Lung (tissue), 12 donors: Measurements from ENCODE around the gene UBQLN4. TPM values are rescaled to one million over a fixed set of nuclear protein-coding genes. Genes with fewer than 3 reads are reported as not detected.

ENCODE experiments used
- ATAC-seq: fragments of 200-7000 bp; cut with Tn5 transposase; one replicate; pipeline ENCODE4 v1.9.1; 2020; ENCODE audit warnings: moderate number of reproducible peaks; ENCODE audit not compliant: insufficient read depth, low FRiP score
- DNase-seq, 3 donors: peaks; one replicate each; pipeline ENCODE4 v3.0.0-alpha.2; 2013 to 2017
- H3K27ac ChIP-seq, 2 donors: one replicate each; pipeline ENCODE4 v1.5.1; 2013; ENCODE audit warnings: mild to moderate bottlenecking in 2 of 2, moderate library complexity in 2 of 2, control low read depth in 1 of 2, inconsistent platforms in 1 of 2, low read depth in 1 of 2, low read length in 1 of 2
- H3K27me3 ChIP-seq, 3 donors: one replicate each; pipeline ENCODE4 v1.5.1; 2013; ENCODE audit warnings: low read length in 2 of 3; ENCODE audit not compliant: control insufficient read depth in 3 of 3, insufficient read depth in 3 of 3
- H3K36me3 ChIP-seq, 4 donors: one replicate each; pipeline ENCODE4 v1.5.1; 2013; ENCODE audit warnings: low read length in 4 of 4, mild to moderate bottlenecking in 1 of 4, moderate library complexity in 1 of 4; ENCODE audit not compliant: control insufficient read depth in 4 of 4, insufficient read depth in 4 of 4
- H3K4me1 ChIP-seq, 5 donors: one replicate each; pipeline ENCODE4 v1.5.1; 2013; ENCODE audit warnings: low read length in 5 of 5, mild to moderate bottlenecking in 2 of 5, moderate library complexity in 1 of 5; ENCODE audit not compliant: control insufficient read depth in 5 of 5, insufficient read depth in 5 of 5
- H3K4me3 ChIP-seq: one replicate; pipeline ENCODE4 v1.5.1; 2013; ENCODE audit warnings: mild to moderate bottlenecking, control low read depth, moderate library complexity
- H3K9ac ChIP-seq, 2 donors: one replicate each; pipeline ENCODE4 v1.5.1; 2013; ENCODE audit warnings: low read length in 2 of 2, control low read depth in 1 of 2; ENCODE audit not compliant: insufficient read depth in 1 of 2
- H3K9me3 ChIP-seq, 4 donors: one replicate each; pipeline ENCODE4 v1.5.1; 2013; ENCODE audit warnings: low read length in 3 of 4, mild to moderate bottlenecking in 1 of 4, moderate library complexity in 1 of 4; ENCODE audit not compliant: control insufficient read depth in 4 of 4, insufficient read depth in 3 of 4
- WGBS, 2 donors: extraction: QIAGEN DNeasy Blood & Tissue Kit; methylation state at CpG; one replicate each; pipeline ENCODE4 v1.1.7; 2013; 5-methylcytosine and 5-hydroxymethylcytosine counted together
- polyA plus RNA-seq, 2 donors: library from polyadenylated mRNA; stranded (reverse); fragments of 200-250 nt; gene quantifications; one replicate each; pipeline ENCODE4 v1.2.1, GENCODE V29; 2013
- total RNA-seq, 2 donors: library from RNA; depleted of rRNA in 1 of 2; stranded (reverse); fragments of >200 nt in 1 of 2; gene quantifications; one replicate each; pipeline ENCODE4 v1.2.1, GENCODE V29; 2014 to 2021
- TF ChIP-seq, protein P1 (sequence below): IDR thresholded peaks from 2 replicates; pipeline ENCODE4 v1.5.1; 2012; ENCODE audit warnings: mild to moderate bottlenecking; ENCODE audit errors: control extremely low read depth, extremely low read depth
- donor health status: control.
- donor health status: control.
- donor health status: Bipolar disorder and iron deficiency.
- donor health status: healthy.
- donor health status: DM: yes; HTN: yes; CAD: no.

UBQLN4 gene
- total and polyA plus RNA-seq, 4 donors: 16.2 to 27.2 (median 22.9) TPM

DNA sequence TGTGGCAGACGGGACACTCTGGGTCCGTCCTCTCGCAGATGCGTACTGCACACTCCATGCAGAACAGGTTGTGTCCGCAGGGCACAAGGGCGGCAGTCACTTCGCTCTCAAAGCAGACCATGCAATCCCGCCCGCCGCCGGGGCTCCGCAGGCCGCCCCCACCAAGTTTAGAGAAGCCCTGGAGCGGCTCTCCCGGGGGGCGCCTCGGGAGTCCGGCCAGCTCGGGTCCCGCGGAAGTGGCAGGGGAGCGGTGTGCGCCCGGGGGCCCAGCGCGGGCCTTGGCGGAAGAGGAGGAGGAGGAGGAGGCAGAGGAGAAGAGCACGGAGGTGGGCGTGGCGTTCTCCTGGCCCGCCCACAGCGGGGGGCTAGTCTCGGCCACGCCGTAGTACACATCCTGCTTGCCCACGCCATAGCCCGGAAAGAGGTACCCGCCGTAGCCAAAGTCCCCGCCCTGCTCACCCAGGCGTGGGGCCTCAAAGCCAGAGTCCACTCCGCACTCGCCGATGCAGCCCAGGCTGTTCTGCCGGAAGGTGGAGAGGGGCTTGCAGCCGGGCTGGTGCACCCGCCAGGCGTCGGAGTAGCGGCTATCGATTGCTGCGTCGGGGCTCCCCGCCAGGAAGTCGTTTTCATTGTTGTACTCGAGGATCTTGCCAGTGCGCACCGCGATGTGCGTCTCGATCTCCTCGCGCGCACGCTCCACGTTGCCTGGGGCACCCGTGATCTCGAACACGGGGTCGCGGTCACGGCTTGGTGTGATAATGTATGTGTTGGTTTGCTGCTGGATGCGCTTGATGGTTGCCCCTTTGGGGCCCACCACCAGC lies 23.2 kb upstream of the UBQLN4 start:
- peaks cover 0 to 70% (median 21%) of the 10 kb centered on the region in 5 donors for H3K4me1 ChIP-seq
- H3K9ac ChIP-seq: no peak overlapping the region
- H3K27ac ChIP-seq: peak overlapping the region in 1 of 2 donors; percentile 41
- no peaks in the 10 kb centered on the region for H3K9me3 ChIP-seq
- ATAC-seq: peak; percentile 21
- 49 to 58% methylated on average over 59 to 73 of the region's 73 CpGs for WGBS, 2 donors
- TF ChIP-seq, protein P1, sequence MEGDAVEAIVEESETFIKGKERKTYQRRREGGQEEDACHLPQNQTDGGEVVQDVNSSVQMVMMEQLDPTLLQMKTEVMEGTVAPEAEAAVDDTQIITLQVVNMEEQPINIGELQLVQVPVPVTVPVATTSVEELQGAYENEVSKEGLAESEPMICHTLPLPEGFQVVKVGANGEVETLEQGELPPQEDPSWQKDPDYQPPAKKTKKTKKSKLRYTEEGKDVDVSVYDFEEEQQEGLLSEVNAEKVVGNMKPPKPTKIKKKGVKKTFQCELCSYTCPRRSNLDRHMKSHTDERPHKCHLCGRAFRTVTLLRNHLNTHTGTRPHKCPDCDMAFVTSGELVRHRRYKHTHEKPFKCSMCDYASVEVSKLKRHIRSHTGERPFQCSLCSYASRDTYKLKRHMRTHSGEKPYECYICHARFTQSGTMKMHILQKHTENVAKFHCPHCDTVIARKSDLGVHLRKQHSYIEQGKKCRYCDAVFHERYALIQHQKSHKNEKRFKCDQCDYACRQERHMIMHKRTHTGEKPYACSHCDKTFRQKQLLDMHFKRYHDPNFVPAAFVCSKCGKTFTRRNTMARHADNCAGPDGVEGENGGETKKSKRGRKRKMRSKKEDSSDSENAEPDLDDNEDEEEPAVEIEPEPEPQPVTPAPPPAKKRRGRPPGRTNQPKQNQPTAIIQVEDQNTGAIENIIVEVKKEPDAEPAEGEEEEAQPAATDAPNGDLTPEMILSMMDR: no peak
- peak overlapping the region; percentile 24 for H3K4me3 ChIP-seq
- no peaks in the 10 kb centered on the region for H3K27me3 ChIP-seq
- H3K36me3 ChIP-seq: peaks cover 0 to 21% (median 5%) of the 10 kb centered on the region in 4 donors
- DNase-seq: peak; percentile 51 to 82 (median 65)

DNA sequence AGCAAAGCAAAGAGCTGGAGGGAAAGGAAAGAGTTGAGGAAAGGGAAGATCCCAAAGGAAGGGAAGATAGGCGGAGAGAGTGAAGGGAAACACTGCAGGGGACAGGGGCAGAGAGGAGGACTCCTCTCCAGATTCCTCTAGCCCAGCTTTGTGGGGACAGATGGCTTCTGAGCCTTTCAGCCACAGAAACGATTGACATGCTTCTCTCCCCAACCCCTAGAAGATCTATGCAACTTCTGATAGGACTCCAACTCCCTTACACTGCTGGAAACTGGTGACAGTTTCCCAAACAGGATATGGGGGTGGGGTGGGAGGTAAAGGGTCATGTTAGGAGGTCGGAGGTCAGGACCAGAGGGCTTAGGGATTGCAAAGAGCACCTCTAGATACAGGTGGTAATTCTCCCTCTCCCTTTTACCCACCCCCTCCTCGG lies 22.2 kb upstream of the UBQLN4 start:
- H3K27ac ChIP-seq: peak overlapping the region in 1 of 2 donors; percentile 27
- no peaks in the 10 kb centered on the region for H3K9me3 ChIP-seq
- 53 to 67% methylated on average over 4 of the region's 4 CpGs for WGBS, 2 donors
- TF ChIP-seq, protein P1: no peak
- no peak overlapping the region for H3K9ac ChIP-seq
- no peak overlapping the region for H3K4me3 ChIP-seq
- ATAC-seq (no peak), DNase-seq (no peak)
- peaks cover 0 to 70% (median 21%) of the 10 kb centered on the region in 5 donors for H3K4me1 ChIP-seq
- peaks cover 0 to 17% (median 5%) of the 10 kb centered on the region in 4 donors for H3K36me3 ChIP-seq
- H3K27me3 ChIP-seq: no peaks in the 10 kb centered on the region

DNA sequence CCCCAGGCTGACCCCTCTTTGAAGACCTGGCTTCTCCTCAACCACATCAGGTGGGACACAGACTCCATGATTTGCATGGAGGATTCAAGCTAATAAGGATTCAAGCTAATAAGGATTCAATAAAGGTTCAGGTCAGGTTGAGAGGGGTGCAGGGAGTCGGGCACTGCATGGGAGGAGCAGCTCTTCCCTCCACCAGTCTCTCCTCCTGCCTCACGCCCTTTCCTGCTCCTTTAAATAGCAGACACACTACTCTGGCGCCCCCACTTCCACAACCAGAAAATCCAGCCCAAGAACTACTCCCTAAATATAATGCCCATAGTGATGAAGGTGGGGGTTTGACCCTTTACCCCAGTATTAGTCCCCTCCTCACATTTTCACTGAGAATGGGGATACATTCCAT lies 21.6 kb upstream of the UBQLN4 start:
- ATAC-seq (no peak), DNase-seq (no peak)
- Histone ChIP-seq H3K9me3 (no peaks in the 10 kb centered on the region), H3K27me3 (no peaks in the 10 kb centered on the region), H3K36me3 (peaks cover 0 to 17% (median 5%) of the 10 kb centered on the region in 4 donors), H3K9ac (no peak overlapping the region), H3K4me3 (no peak overlapping the region), H3K4me1 (peaks cover 0 to 70% (median 21%) of the 10 kb centered on the region in 5 donors), H3K27ac (no peak overlapping the region)
- TF ChIP-seq, protein P1: no peak
- 49 to 54% methylated on average over 3 of the region's 3 CpGs for WGBS, 2 donors
